Measurements from ENCODE around the gene TXNDC16.

GRCh38 chr14:52596861-52597260 lies 44.6 kb upstream of the TXNDC16 start:
- TF ChIP-seq POLR2A (IDR thresholded peaks at IDR 0.05) (no peak), CTCF (IDR thresholded peaks at IDR 0.05) (no peak)

Measured in upper lobe of left lung (tissue), 4 donors.